RWPE2 (cell line): ENCODE data around the gene CCKAR.

Source experiments
- ATAC-seq: fragments of 200-7000 bp; cut with Tn5 transposase; 3 replicates; pipeline ENCODE4 v1.9.1; 2021; ENCODE audit warnings: low read depth
- DNase-seq: peaks from one replicate; pipeline ENCODE4 v3.0.0-alpha.2; 2020; ENCODE audit warnings: low spot score
- H3K27ac ChIP-seq: fragments of 450-650 bp; 2 replicates; pipeline ENCODE4 v1.5.1; 2017; ENCODE audit warnings: mild to moderate bottlenecking; ENCODE audit not compliant: poor library complexity, severe bottlenecking
- H3K27me3 ChIP-seq: fragments of 250-450 bp; sonication (Bioruptor Pico); 2 replicates; pipeline ENCODE4 v1.5.1; 2021; ENCODE audit warnings: mild to moderate bottlenecking, moderate library complexity; ENCODE audit not compliant: insufficient read depth, poor library complexity, severe bottlenecking
- H3K36me3 ChIP-seq: fragments of 250-450 bp; sonication (Bioruptor Pico); 2 replicates; pipeline ENCODE4 v1.5.1; 2020; ENCODE audit warnings: low read depth, mild to moderate bottlenecking, moderate library complexity
- H3K4me1 ChIP-seq: fragments of 250-450 bp; sonication (Bioruptor Pico); 2 replicates; pipeline ENCODE4 v1.5.1; 2021; ENCODE audit warnings: mild to moderate bottlenecking, moderate library complexity; ENCODE audit not compliant: insufficient read depth, poor library complexity, severe bottlenecking
- H3K4me3 ChIP-seq: fragments of 250-450 bp; sonication (Bioruptor Pico); 2 replicates; pipeline ENCODE4 v1.5.1; 2021; ENCODE audit warnings: mild to moderate bottlenecking, moderate library complexity; ENCODE audit not compliant: severe bottlenecking
- H3K9me3 ChIP-seq: fragments of 250-450 bp; sonication (Bioruptor Pico); 2 replicates; pipeline ENCODE4 v1.5.1; 2021; ENCODE audit warnings: mild to moderate bottlenecking, moderate library complexity; ENCODE audit not compliant: severe bottlenecking
- TF ChIP-seq, protein P1 (sequence below): fragments of 450-650 bp; IDR thresholded peaks from one replicate; pipeline ENCODE4 v1.5.1; 2017; ENCODE audit warnings: mild to moderate bottlenecking, moderate library complexity; ENCODE audit not compliant: poor library complexity, severe bottlenecking

CCKAR gene, protein sequence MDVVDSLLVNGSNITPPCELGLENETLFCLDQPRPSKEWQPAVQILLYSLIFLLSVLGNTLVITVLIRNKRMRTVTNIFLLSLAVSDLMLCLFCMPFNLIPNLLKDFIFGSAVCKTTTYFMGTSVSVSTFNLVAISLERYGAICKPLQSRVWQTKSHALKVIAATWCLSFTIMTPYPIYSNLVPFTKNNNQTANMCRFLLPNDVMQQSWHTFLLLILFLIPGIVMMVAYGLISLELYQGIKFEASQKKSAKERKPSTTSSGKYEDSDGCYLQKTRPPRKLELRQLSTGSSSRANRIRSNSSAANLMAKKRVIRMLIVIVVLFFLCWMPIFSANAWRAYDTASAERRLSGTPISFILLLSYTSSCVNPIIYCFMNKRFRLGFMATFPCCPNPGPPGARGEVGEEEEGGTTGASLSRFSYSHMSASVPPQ

DNA sequence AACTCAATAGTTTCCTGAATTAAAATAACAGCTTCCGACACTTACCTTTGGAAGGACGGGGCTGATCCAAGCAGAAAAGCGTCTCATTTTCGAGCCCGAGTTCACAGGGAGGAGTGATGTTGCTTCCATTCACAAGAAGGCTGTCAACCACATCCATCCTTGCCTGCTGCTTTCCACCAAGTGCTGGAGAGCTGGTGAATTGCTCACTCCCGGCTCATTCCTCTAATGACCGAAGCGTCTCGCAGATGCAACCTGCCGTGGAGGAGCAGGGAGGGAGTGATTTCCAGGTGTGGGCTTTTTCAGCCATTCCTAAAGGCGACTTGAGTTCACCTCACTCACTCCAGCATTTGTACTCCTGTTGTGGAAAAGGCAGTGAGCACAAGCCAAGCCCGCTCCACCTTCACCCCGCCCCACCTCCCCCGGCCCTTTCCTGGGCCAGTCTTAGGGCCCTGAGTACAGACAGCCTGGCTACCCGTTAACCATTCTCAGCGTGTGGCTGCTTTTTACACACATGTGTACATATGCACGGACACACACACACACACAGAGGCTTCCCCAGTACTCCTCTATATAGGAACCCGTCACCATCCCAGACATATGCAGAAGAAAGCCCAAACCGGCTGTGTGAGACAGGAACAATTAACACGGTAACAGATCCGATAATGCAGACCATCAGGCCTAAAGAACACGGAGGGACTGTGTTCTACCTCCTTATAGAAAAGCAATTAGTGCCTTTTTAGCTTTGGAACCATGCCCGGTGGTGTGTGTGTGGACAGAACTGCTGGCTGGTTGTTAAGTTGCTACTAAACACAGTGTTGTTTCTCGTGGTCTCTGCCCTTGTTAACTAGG lies at the start of gene CCKAR:
Gene CCKAR, minus strand, starts transcription at position 374 of the 849 bp plus-strand sequence. Its CDS starts 217 bp downstream, at position 157.
- Histone ChIP-seq H3K27me3 (no peaks in the 10 kb centered on the region), H3K9me3 (no peaks in the 10 kb centered on the region), H3K4me1 (no peaks in the 10 kb centered on the region), H3K36me3 (no peaks in the 10 kb centered on the region), H3K4me3 (no peak within 1 kb of the TSS), H3K27ac (no peak within 1 kb of the TSS)
- no peak for ATAC-seq
- TF ChIP-seq, protein P1, sequence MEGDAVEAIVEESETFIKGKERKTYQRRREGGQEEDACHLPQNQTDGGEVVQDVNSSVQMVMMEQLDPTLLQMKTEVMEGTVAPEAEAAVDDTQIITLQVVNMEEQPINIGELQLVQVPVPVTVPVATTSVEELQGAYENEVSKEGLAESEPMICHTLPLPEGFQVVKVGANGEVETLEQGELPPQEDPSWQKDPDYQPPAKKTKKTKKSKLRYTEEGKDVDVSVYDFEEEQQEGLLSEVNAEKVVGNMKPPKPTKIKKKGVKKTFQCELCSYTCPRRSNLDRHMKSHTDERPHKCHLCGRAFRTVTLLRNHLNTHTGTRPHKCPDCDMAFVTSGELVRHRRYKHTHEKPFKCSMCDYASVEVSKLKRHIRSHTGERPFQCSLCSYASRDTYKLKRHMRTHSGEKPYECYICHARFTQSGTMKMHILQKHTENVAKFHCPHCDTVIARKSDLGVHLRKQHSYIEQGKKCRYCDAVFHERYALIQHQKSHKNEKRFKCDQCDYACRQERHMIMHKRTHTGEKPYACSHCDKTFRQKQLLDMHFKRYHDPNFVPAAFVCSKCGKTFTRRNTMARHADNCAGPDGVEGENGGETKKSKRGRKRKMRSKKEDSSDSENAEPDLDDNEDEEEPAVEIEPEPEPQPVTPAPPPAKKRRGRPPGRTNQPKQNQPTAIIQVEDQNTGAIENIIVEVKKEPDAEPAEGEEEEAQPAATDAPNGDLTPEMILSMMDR = no peak
- DNase-seq = no peak

DNA sequence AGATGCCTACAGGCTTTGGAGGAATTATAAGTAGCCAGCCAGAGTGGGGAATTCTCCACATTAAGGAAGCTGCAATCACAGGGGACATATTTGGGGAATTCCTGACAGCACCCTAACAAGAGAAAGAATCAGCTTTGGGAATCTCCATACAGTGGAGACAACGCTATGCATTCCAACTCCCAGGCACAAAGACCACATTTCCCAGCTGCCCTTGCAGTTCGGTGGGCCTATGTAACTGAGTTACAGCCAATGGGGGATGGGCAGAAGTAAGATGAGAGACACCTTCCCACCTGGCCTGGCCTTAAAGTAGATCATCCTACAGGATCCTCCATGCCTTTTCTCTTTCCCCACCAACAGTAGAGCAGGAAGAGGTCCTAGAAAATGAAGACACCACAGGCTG lies 43.4 kb upstream of the CCKAR start:
- Histone ChIP-seq H3K36me3 (no peaks in the 10 kb centered on the region), H3K9me3 (no peaks in the 10 kb centered on the region), H3K4me1 (no peaks in the 10 kb centered on the region), H3K27ac (no peak overlapping the region), H3K27me3 (no peaks in the 10 kb centered on the region), H3K4me3 (no peak overlapping the region)
- ATAC-seq (no peak), DNase-seq (no peak)
- TF ChIP-seq, protein P1 = no peak

DNA sequence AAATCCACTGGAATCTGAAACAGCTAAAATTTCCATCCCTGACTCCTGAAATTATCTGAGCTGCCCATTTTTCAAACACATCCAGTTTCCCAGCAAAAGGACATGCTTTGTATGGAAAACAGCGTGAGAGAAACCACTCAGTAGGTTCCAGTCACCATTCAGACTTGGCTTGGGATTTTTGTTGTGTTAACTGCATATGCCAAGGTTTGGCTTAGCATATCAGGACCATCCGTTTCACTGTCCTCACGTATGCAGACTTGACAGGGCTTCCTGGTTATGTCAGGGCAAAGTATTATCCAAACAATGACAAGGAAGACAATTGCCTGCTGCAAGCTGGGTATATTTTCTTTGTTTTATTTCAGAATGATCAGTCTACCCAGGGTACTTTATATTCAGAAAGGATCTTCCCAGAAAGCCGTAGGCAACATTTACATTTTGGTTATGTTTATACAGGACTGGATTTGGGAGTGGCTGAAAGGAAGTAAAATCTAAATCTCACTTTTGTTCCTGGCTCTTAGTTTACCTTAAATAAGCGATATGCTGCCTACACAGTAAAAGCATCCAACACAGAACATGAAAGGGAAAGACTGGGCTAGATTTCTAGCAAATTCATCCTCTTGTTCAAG lies 41.3 kb upstream of the CCKAR start:
- no peaks in the 10 kb centered on the region for H3K36me3 ChIP-seq
- no peak overlapping the region for H3K27ac ChIP-seq
- no peak for DNase-seq
- no peaks in the 10 kb centered on the region for H3K27me3 ChIP-seq
- H3K9me3 ChIP-seq = no peaks in the 10 kb centered on the region
- no peak for ATAC-seq
- no peak overlapping the region for H3K4me3 ChIP-seq
- H3K4me1 ChIP-seq = no peaks in the 10 kb centered on the region
- TF ChIP-seq, protein P1 = no peak

DNA sequence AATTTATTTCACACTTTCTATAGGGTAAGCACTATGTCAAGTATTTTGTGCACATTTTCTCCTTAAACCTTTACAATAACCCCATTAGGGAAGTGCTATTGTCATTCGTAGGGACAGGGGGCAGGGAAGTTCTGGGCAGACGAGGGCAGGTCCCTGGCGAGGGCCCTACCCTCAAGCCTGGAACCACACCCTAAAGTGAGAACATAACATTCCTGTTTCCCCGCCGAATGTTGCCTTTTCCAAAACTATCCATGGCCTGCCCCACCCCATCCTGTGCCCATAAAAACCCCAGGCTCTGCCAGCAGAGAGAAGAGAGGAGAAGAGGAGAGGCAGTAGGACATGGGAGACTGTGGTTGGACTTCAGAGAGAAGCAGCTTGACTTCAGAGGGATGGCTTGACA lies 39.8 kb upstream of the CCKAR start:
- no peak for ATAC-seq
- TF ChIP-seq, protein P1 = no peak

More for the DNA sequence above, 39.8 kb upstream of the CCKAR start:
- H3K4me3 ChIP-seq = no peak overlapping the region
- no peaks in the 10 kb centered on the region for H3K36me3 ChIP-seq
- H3K27ac ChIP-seq = no peak overlapping the region
- H3K9me3 ChIP-seq = no peaks in the 10 kb centered on the region
- H3K27me3 ChIP-seq = no peaks in the 10 kb centered on the region
- peaks cover 5% of the 10 kb centered on the region for H3K4me1 ChIP-seq
- no peak for DNase-seq
